HepG2 (cell line): Measurements from ENCODE around the gene NCOA1. TPM values are rescaled to one million over a fixed set of nuclear protein-coding genes. Genes with fewer than 3 reads are reported as not detected.

Source experiments
- ATAC-seq: fragments of 200-7000 bp; cut with Tn5 transposase; 3 replicates; pipeline ENCODE4 v1.9.1; 2020; ENCODE audit warnings: mild to moderate bottlenecking, moderate library complexity
- Bru-seq: library from RNA; stranded (reverse); fragments of 400-500 nt; gene quantifications from one replicate; lab custom pipeline; 2021; lab: Mats Ljungman, UMichigan
- BruChase-seq, 2 experiments: library from RNA; stranded (reverse); fragments of 400-500 nt; gene quantifications; one replicate each; lab custom pipeline; 2021; lab: Mats Ljungman, UMichigan
- BruUV-seq: library from RNA; stranded (reverse); fragments of 400-500 nt; replicated peaks from 2 replicates; lab custom pipeline; 2021; lab: Mats Ljungman, UMichigan
- CTCF ChIA-PET: fragments of 300-600 bp; formaldehyde crosslinking; extraction: SDS; loops from one replicate; lab custom pipeline; 2021; ENCODE audit warnings: low total read pairs, inconsistent platforms, low intra/inter-chr PET ratio; lab: Yijun Ruan, JAX
- POLR2A ChIA-PET: fragments of 350-600 bp; sonication (Branson Sonifier 250); formaldehyde crosslinking; loops from one replicate; lab custom pipeline; 2020; ENCODE audit warnings: antibody characterized with exemption, inconsistent platforms; lab: Yijun Ruan, JAX
- DNase-seq: peaks from one replicate; pipeline ENCODE4 v3.0.0-alpha.2; 2015; ENCODE audit warnings: low spot score
- FAIRE-seq: peaks from 3 replicates; lab custom pipeline; 2011; peaks lifted over from hg19 to GRCh38; lab: Jason Lieb, UNC
- H2AFZ ChIP-seq: one replicate; pipeline ENCODE4 v1.6.1; 2011; ENCODE audit warnings: low read length, inconsistent platforms
- H3K27ac ChIP-seq: fragments of 300-600 bp; 3 replicates; pipeline ENCODE4 v1.8.0; 2011; ENCODE audit warnings: mixed run types, mild to moderate bottlenecking, mixed read lengths, low read length, inconsistent platforms; ENCODE audit not compliant: insufficient read depth; ENCODE audit errors: extremely low read length
- H3K27me3 ChIP-seq, 2 experiments: fragments of 200-600 bp in 1 of 2; 2 replicates in 1 of 2; 3 replicates in 1 of 2; pipeline versions ENCODE4 v1.6.0 to v1.8.0; 2011; ENCODE audit warnings: low read length in 2 of 2, mild to moderate bottlenecking in 2 of 2, moderate library complexity in 2 of 2, inconsistent platforms in 1 of 2; ENCODE audit not compliant: insufficient read depth in 2 of 2, control insufficient read depth in 1 of 2
- H3K36me3 ChIP-seq, 2 experiments: fragments of 200-600 bp in 1 of 2; replicated peaks in 1 of 2; 2 replicates in 1 of 2; 3 replicates in 1 of 2; pipeline versions ENCODE4 v1.5.1 to v1.8.0; 2011; ENCODE audit warnings: low read length in 2 of 2, inconsistent platforms in 1 of 2; ENCODE audit not compliant: insufficient read depth in 2 of 2, control insufficient read depth in 1 of 2
- H3K4me1 ChIP-seq: 2 replicates; pipeline ENCODE4 v1.5.1; 2012; ENCODE audit warnings: low read length, inconsistent platforms; ENCODE audit not compliant: insufficient read depth
- H3K4me2 ChIP-seq: 2 replicates; pipeline ENCODE4 v1.6.0; 2011; ENCODE audit warnings: low read depth, low read length, inconsistent platforms
- H3K4me3 ChIP-seq, 3 experiments: fragments of 200-600 bp in 1 of 3; sonication (generic), shearing (Covaris generic) in 1 of 3; replicated peaks in 1 of 3; 2 replicates each; pipeline ENCODE4 v1.5.1; 2011 to 2016; ENCODE audit warnings: low read length in 3 of 3, inconsistent platforms in 2 of 3, low read depth in 2 of 3, mild to moderate bottlenecking in 2 of 3, control low read depth in 1 of 3, mixed read lengths in 1 of 3; ENCODE audit not compliant: insufficient read depth in 1 of 3
- H3K79me2 ChIP-seq: one replicate; pipeline ENCODE4 v1.6.1; 2011; ENCODE audit warnings: low read length, inconsistent platforms; ENCODE audit not compliant: insufficient read depth
- H3K9ac ChIP-seq: 2 replicates; pipeline ENCODE4 v1.6.0; 2011; ENCODE audit warnings: mild to moderate bottlenecking, low read depth, low read length, inconsistent platforms; ENCODE audit not compliant: insufficient read depth
- H3K9me3 ChIP-seq: 2 replicates; pipeline ENCODE4 v1.5.1; 2012; ENCODE audit warnings: mild to moderate bottlenecking, low read length
- H4K20me1 ChIP-seq: 2 replicates; pipeline ENCODE4 v1.6.0; 2011; ENCODE audit warnings: inconsistent platforms, mild to moderate bottlenecking, low read length, moderate library complexity; ENCODE audit not compliant: insufficient read depth
- CBX1 ChIP-seq: IDR thresholded peaks from one replicate; pipeline ENCODE4 v1.6.1; 2016; ENCODE audit warnings: antibody characterized with exemption, low read depth
- KMT2A ChIP-seq: sonication (generic); formaldehyde crosslinking; IDR thresholded peaks from 2 replicates; pipeline ENCODE4 v1.4.0; 2020; ENCODE audit warnings: missing genetic modification reagents
- POLR2AphosphoS5 ChIP-seq: IDR thresholded peaks from 2 replicates; pipeline ENCODE4 v1.6.1; 2012; ENCODE audit warnings: low read depth, low read length
- PTBP1 ChIP-seq: fragments of 200-400 bp; formaldehyde crosslinking; IDR thresholded peaks from 2 replicates; pipeline ENCODE4 v1.6.1; 2018; ENCODE audit warnings: low read length, low read depth; ENCODE audit not compliant: poor library complexity, severe bottlenecking
- ZBTB8A ChIP-seq: sonication (generic); formaldehyde crosslinking; IDR thresholded peaks from 2 replicates; pipeline ENCODE4 v1.4.0; 2020; ENCODE audit warnings: mild to moderate bottlenecking, low read depth, missing genetic modification reagents, borderline replicate concordance
- ZFP36 ChIP-seq: fragments of 150-350 bp; IDR thresholded peaks from 2 replicates; pipeline ENCODE4 v1.6.1; 2018; ENCODE audit warnings: borderline replicate concordance, low read length, low read depth; ENCODE audit not compliant: partially characterized antibody
- WGBS: methylation state at CpG from one replicate; pipeline ENCODE4 v1.1.6; 2017; ENCODE audit warnings: low lambda C conversion rate; 5-methylcytosine and 5-hydroxymethylcytosine counted together
- in situ Hi-C: cut with HindIII; loops from 2 replicates; pipeline ENCODE4 v1.10.0; 2017; ENCODE audit warnings: low pct_unique_long_range_greater_than_20kb; ENCODE audit not compliant: extremely low pct_ligation_motif_present
- intact Hi-C: fragments of 100-400 bp; cut with micrococcal nuclease; formaldehyde crosslinking; loops from one replicate; pipeline ENCODE4 v1.10.0; 2022; ENCODE audit not compliant: unreplicated experiment
- long read RNA-seq, 2 experiments: library from RNA in 1 of 2; library from polyadenylated mRNA in 1 of 2; stranded (forward) in 1 of 2; unstranded in 1 of 2; transcript quantifications; one replicate each; pipeline ENCODE4 v2.0.0, GENCODE V29; 2019 to 2022
- polyA minus RNA-seq, 3 experiments: library from RNA; depleted of rRNA, polyadenylated mRNA; stranded (reverse); fragments of >200 nt; gene quantifications; 2 replicates each; pipeline ENCODE4 v1.2.3, GENCODE V29; 2011; ENCODE audit warnings: low replicate concordance in 1 of 3
- polyA plus RNA-seq, 8 experiments: library from polyadenylated mRNA; depleted of rRNA in 3 of 8; stranded (reverse) in 7 of 8; unstranded in 1 of 8; fragments of >200 nt; fragmentation: Illumina TruSeq in 4 of 8; extraction: Trizol in 4 of 8; gene quantifications; 2 replicates each; pipeline versions ENCODE4 v1.2.1 to v1.2.3, GENCODE V29; 2011 to 2016; ENCODE audit warnings: low read depth in 4 of 8, missing spikeins in 1 of 8, mixed read lengths in 1 of 8; ENCODE audit not compliant: insufficient read depth in 1 of 8
- total RNA-seq, 5 experiments: library from RNA; depleted of rRNA; stranded (reverse); fragments of >200 nt; fragmentation: Illumina TruSeq; extraction: Trizol; gene quantifications; 2 replicates each; pipeline ENCODE4 v1.2.3, GENCODE V29; 2016; ENCODE audit warnings: low read depth in 1 of 5
- TF ChIP-seq, protein P1 (sequence below): sonication (generic); formaldehyde crosslinking; IDR thresholded peaks from 2 replicates; pipeline ENCODE4 v1.4.0; 2020; ENCODE audit warnings: mild to moderate bottlenecking, missing genetic modification reagents
- TF ChIP-seq, protein P2 (sequence below): sonication (generic); formaldehyde crosslinking; IDR thresholded peaks from 2 replicates; pipeline ENCODE4 v1.8.0; 2022; ENCODE audit warnings: missing genetic modification reagents, mild to moderate bottlenecking, inconsistent platforms, borderline replicate concordance
- TF ChIP-seq, protein P3 (sequence below): sonication (generic); formaldehyde crosslinking; IDR thresholded peaks from 2 replicates; pipeline ENCODE4 v1.5.0; 2020; ENCODE audit warnings: mild to moderate bottlenecking, missing genetic modification reagents, borderline replicate concordance

The NCOA1 gene
- total RNA-seq (2016; rRNA removed; fragmentation: Illumina TruSeq; extraction: Trizol): 10.0 and 10.5 TPM in 2 replicates
- 10.8 and 14.2 TPM in 2 replicates for total RNA-seq (2016; cell fraction: cytosol; rRNA removed; fragmentation: Illumina TruSeq; extraction: Trizol; ENCODE audit: low read depth)
- 9.4 and 9.8 TPM in 2 replicates for total RNA-seq (2016; cell fraction: insoluble cytoplasmic fraction; rRNA removed; fragmentation: Illumina TruSeq; extraction: Trizol)
- 7.0 and 7.2 TPM in 2 replicates for total RNA-seq (2016; cell fraction: membrane; rRNA removed; fragmentation: Illumina TruSeq; extraction: Trizol)
- total RNA-seq (2016; cell fraction: nucleus; rRNA removed; fragmentation: Illumina TruSeq; extraction: Trizol): 11.9 and 13.8 TPM in 2 replicates
- 10.4 and 12.0 TPM in 2 replicates for polyA plus RNA-seq (2011; rRNA removed)
- polyA plus RNA-seq (2011; cell fraction: cytosol; rRNA removed): 5.9 and 9.5 TPM in 2 replicates
- 8.0 and 8.5 TPM in 2 replicates for polyA plus RNA-seq (2011; cell fraction: nucleus; rRNA removed)
- polyA plus RNA-seq (2012): 5.8 and 6.9 TPM in 2 replicates
- polyA plus RNA-seq (2016; cell fraction: cytosol; fragmentation: Illumina TruSeq; extraction: Trizol; ENCODE audit: low read depth): 0.35 and 0.40 TPM in 2 replicates
- 8.7 and 9.6 TPM in 2 replicates for polyA plus RNA-seq (2016; cell fraction: insoluble cytoplasmic fraction; fragmentation: Illumina TruSeq; extraction: Trizol; ENCODE audit: low read depth)
- 1.9 and 2.5 TPM in 2 replicates for polyA plus RNA-seq (2016; cell fraction: membrane; fragmentation: Illumina TruSeq; extraction: Trizol; ENCODE audit: low read depth)
- polyA plus RNA-seq (2016; cell fraction: nucleus; fragmentation: Illumina TruSeq; extraction: Trizol; ENCODE audit: insufficient read depth, low read depth): 8.1 and 10.3 TPM in 2 replicates
- polyA minus RNA-seq (2011; rRNA and poly(A)+ RNA removed; ENCODE audit: low replicate concordance): 18.1 and 20.0 TPM in 2 replicates
- polyA minus RNA-seq (2011; cell fraction: cytosol; rRNA and poly(A)+ RNA removed): 7.8 and 12.5 TPM in 2 replicates
- 43.6 and 54.5 TPM in 2 replicates for polyA minus RNA-seq (2011; cell fraction: nucleus; rRNA and poly(A)+ RNA removed)
- percentile 70 among the genes with signal in this experiment for Bru-seq, nascent RNA
- percentile 68 among the genes with signal in this experiment for BruChase-seq, experiment 1, labeled RNA remaining after a 6-hour chase
- percentile 67 among the genes with signal in this experiment for BruChase-seq, experiment 2, labeled RNA remaining after a 2-hour chase
- long read RNA-seq, experiment 1, partial matches to known transcripts: 1 of 2 reads
- long read RNA-seq, experiment 1, other reads (novel, unspliced or antisense): 1 of 2 reads
- long read RNA-seq, experiment 2, partial matches to known transcripts: 2 of 20 reads
- long read RNA-seq, experiment 2, other reads (novel, unspliced or antisense): 18 of 20 reads

DNA sequence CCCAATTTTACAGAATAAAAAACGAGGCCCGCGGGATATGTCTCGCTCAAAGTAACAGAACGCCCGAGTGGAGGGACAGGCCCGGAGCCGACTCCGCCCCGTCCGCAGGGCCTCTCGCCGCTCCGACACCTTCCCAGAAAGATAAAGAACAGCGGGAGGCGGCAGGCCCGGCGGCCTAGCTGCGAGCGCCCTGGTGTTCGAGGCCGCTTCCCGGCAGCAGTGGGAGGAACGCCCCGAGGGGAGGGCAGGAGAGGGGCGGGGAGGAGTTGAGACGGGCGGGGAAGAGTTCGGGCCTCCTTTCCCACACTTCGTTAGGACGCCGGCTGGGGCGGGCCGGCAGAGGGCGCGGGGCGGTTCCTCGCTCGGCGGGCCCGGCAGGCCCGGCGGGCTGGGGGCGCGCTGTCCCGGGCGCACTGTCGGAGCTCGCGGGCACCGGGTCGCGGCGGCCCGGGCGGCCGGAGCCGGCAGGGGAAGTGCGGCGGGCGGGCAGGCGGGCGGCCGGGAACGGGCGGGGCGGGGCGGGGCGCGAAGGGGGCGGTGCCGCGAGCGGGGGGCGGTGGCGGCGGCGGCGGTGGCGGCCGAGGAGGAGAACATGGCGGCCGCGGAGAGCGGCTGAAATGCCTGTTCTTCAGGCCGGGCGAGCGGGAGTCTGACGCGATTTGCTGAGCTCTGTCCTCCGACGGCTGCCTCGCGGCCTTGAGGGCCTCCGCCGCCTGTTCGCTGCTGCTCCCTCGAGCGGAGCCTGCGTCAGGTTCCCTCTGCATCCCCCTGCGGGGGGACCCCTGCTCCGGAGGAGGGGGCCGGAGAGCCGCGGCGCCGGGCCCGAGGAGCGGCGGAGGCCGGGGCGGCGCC lies at the start of gene NCOA1:
Gene NCOA1, plus strand, starts transcription at position 565 of the 852 bp plus-strand sequence. CDS start 167,424 bp downstream, outside the sequence.
- DNase-seq (peak; percentile 75), ATAC-seq (peak; percentile 82), FAIRE-seq (no peak)
- no peaks in the 10 kb centered on the region for H4K20me1 ChIP-seq
- peak within 1 kb of the TSS; percentile 58 for H3K27ac ChIP-seq
- ChIA-PET CTCF (no interaction called here), POLR2A (interaction anchor here (1.1 to 1.4 kb wide), 2 partner anchors 91 to 303 kb away, joined by 3 read pairs; partner anchors contain the start of genes CENPO and PTRHD1)
- H3K9ac ChIP-seq: peak within 1 kb of the TSS; percentile 78
- H3K4me1 ChIP-seq: peaks cover 49% of the 10 kb centered on the region
- H3K27me3 ChIP-seq: peaks cover 0 to 10% of the 10 kb centered on the region in 2 experiments; a peak in 2 of 5 replicates
- peaks cover 4% of the 10 kb centered on the region for H3K79me2 ChIP-seq
- in situ Hi-C loops (loop anchor here (10.0 kb wide), 1 partner anchor 304 kb away; the partner anchor contains the start of genes CENPO and PTRHD1), intact Hi-C loops (loop anchor here (2.0 to 5.0 kb wide), 2 partner anchors 79 to 302 kb away; partner anchors contain the start of genes CENPO and PTRHD1)
- BruUV-seq: no TSS peak
- no peaks in the 10 kb centered on the region for H3K36me3 ChIP-seq
- WGBS: 0% methylated on average over 34 of the region's 113 CpGs
- peak within 1 kb of the TSS; percentile 96 for H3K4me2 ChIP-seq
- H3K9me3 ChIP-seq: no peaks in the 10 kb centered on the region
- H2AFZ ChIP-seq: peak within 1 kb of the TSS; percentile 37
- H3K4me3 ChIP-seq: peak within 1 kb of the TSS; percentile 80 to 90 (median 89)
- no peak for TF ChIP-seq ZBTB8A (CRISPR knock-in tag)
- TF ChIP-seq, protein P1, sequence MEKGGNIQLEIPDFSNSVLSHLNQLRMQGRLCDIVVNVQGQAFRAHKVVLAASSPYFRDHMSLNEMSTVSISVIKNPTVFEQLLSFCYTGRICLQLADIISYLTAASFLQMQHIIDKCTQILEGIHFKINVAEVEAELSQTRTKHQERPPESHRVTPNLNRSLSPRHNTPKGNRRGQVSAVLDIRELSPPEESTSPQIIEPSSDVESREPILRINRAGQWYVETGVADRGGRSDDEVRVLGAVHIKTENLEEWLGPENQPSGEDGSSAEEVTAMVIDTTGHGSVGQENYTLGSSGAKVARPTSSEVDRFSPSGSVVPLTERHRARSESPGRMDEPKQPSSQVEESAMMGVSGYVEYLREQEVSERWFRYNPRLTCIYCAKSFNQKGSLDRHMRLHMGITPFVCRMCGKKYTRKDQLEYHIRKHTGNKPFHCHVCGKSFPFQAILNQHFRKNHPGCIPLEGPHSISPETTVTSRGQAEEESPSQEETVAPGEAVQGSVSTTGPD (CRISPR knock-in tag): no peak
- TF ChIP-seq ZFP36: no peak
- peak; percentile 46; the same call in 1 of the 2 replicates for TF ChIP-seq POLR2AphosphoS5
- TF ChIP-seq KMT2A: 0 out of 2 replicates have a peak, but pooled peaks have one; percentile 30
- peak; percentile 22 for TF ChIP-seq CBX1
- TF ChIP-seq, protein P2, sequence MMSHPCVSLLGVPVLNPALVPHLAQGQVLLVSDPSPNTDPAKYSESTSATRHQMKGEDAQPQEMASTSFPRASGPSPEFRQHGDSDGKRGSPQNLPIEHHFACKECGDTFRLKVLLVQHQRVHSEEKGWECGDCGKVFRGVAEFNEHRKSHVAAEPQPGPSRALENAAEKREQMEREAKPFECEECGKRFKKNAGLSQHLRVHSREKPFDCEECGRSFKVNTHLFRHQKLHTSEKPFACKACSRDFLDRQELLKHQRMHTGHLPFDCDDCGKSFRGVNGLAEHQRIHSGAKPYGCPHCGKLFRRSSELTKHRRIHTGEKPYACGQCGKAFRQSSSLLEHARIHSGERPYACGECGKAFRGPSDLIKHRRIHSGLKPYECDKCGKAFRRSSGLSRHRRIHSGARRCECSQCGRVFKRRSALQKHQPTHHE: no peak
- TF ChIP-seq PTBP1: no peak
- TF ChIP-seq, protein P3, sequence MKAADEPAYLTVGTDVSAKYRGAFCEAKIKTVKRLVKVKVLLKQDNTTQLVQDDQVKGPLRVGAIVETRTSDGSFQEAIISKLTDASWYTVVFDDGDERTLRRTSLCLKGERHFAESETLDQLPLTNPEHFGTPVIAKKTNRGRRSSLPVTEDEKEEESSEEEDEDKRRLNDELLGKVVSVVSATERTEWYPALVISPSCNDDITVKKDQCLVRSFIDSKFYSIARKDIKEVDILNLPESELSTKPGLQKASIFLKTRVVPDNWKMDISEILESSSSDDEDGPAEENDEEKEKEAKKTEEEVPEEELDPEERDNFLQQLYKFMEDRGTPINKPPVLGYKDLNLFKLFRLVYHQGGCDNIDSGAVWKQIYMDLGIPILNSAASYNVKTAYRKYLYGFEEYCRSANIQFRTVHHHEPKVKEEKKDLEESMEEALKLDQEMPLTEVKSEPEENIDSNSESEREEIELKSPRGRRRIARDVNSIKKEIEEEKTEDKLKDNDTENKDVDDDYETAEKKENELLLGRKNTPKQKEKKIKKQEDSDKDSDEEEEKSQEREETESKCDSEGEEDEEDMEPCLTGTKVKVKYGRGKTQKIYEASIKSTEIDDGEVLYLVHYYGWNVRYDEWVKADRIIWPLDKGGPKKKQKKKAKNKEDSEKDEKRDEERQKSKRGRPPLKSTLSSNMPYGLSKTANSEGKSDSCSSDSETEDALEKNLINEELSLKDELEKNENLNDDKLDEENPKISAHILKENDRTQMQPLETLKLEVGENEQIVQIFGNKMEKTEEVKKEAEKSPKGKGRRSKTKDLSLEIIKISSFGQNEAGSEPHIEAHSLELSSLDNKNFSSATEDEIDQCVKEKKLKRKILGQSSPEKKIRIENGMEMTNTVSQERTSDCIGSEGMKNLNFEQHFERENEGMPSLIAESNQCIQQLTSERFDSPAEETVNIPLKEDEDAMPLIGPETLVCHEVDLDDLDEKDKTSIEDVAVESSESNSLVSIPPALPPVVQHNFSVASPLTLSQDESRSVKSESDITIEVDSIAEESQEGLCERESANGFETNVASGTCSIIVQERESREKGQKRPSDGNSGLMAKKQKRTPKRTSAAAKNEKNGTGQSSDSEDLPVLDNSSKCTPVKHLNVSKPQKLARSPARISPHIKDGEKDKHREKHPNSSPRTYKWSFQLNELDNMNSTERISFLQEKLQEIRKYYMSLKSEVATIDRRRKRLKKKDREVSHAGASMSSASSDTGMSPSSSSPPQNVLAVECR: peak; percentile 74
